HG03558 (cell line): Measurements from ENCODE around the gene UTS2B.
A peak's percentile ranks its signal among the peaks of the same experiment; 100 is the strongest.

Source experiments
- ATAC-seq: cut with Tn5 transposase; IDR thresholded peaks from one replicate; pipeline ENCODE4 v1.9.1; 2021; ENCODE audit warnings: moderate number of reproducible peaks; ENCODE audit not compliant: unreplicated experiment; ENCODE audit errors: extremely low read depth

The UTS2B gene

GRCh38 chr3:191329654-191330529, at the start of gene UTS2B:
Gene UTS2B, minus strand, starts transcription at chr3:191330526. Its CDS starts 48,337 bp downstream, at chr3:191282189.
- peak; percentile 18 for ATAC-seq

GRCh38 chr3:191380001-191380400, 49.7 kb upstream of the UTS2B start:
- ATAC-seq, result no peak

- no peak for ATAC-seq
Observed at GRCh38 chr3:191379446-191379845, 49.1 kb upstream of the UTS2B start.

GRCh38 chr3:191378142-191378812, 48.0 kb upstream of the UTS2B start:
- ATAC-seq, result no peak

GRCh38 chr3:191376516-191377141, 46.3 kb upstream of the UTS2B start:
- ATAC-seq, result no peak

GRCh38 chr3:191373327-191373726, 43.0 kb upstream of the UTS2B start:
- ATAC-seq, result no peak

GRCh38 chr3:191372122-191372521, 41.8 kb upstream of the UTS2B start:
- ATAC-seq, result no peak

GRCh38 chr3:191369616-191370010, 39.3 kb upstream of the UTS2B start:
- ATAC-seq, result no peak

GRCh38 chr3:191368755-191369615, 38.7 kb upstream of the UTS2B start:
- ATAC-seq, result no peak

- no peak for ATAC-seq
Observed at GRCh38 chr3:191366675-191367074, 36.3 kb upstream of the UTS2B start.

GRCh38 chr3:191363221-191363620, 32.9 kb upstream of the UTS2B start:
- ATAC-seq, result no peak

GRCh38 chr3:191362524-191363090, 32.3 kb upstream of the UTS2B start:
- ATAC-seq, result no peak

GRCh38 chr3:191362037-191362436, 31.7 kb upstream of the UTS2B start:
- no peak for ATAC-seq

GRCh38 chr3:191361456-191361855, 31.1 kb upstream of the UTS2B start:
- ATAC-seq, result no peak

GRCh38 chr3:191360620-191361019, 30.3 kb upstream of the UTS2B start:
- ATAC-seq, result no peak

GRCh38 chr3:191358929-191359328, 28.6 kb upstream of the UTS2B start:
- ATAC-seq, result no peak

- ATAC-seq, result no peak
Observed at GRCh38 chr3:191357909-191358308, 27.6 kb upstream of the UTS2B start.

GRCh38 chr3:191356631-191357439, 26.5 kb upstream of the UTS2B start:
- ATAC-seq, result no peak

- peak; percentile 67 for ATAC-seq
Observed at GRCh38 chr3:191355406-191355805, 25.1 kb upstream of the UTS2B start.
